MM.1S (cell line): ENCODE data around the gene PLSCR5.

ENCODE experiments used
- DNase-seq: peaks from one replicate; pipeline ENCODE4 v3.0.0-alpha.2; 2015
- H2AFZ ChIP-seq: fragments of 300-600 bp; sonication (generic); 2 replicates; pipeline ENCODE4 v1.6.0; 2016; ENCODE audit warnings: antibody characterized with exemption, low read length
- H3F3A ChIP-seq: fragments of 300-600 bp; sonication (generic); 2 replicates; pipeline ENCODE4 v1.6.1; 2016; ENCODE audit warnings: mild to moderate bottlenecking, antibody characterized with exemption, low read length, moderate library complexity, mixed read lengths; ENCODE audit not compliant: insufficient read depth
- H3K27ac ChIP-seq: fragments of 300-600 bp; sonication (generic); 2 replicates; pipeline ENCODE4 v1.5.1; 2016; ENCODE audit warnings: mild to moderate bottlenecking, low read length
- H3K27me3 ChIP-seq: fragments of 300-600 bp; sonication (generic); replicated peaks from 2 replicates; pipeline ENCODE4 v1.6.0; 2016; ENCODE audit warnings: low read length; ENCODE audit not compliant: insufficient read depth
- H3K36me3 ChIP-seq: fragments of 300-600 bp; sonication (generic); replicated peaks from 2 replicates; pipeline ENCODE4 v1.6.1; 2016; ENCODE audit warnings: mild to moderate bottlenecking, low read length, mixed read lengths; ENCODE audit not compliant: insufficient read depth
- H3K4me1 ChIP-seq: fragments of 300-600 bp; sonication (generic); 2 replicates; pipeline ENCODE4 v1.6.1; 2016; ENCODE audit warnings: low read length, mixed read lengths
- H3K4me2 ChIP-seq: fragments of 300-600 bp; sonication (generic); 2 replicates; pipeline ENCODE4 v1.6.0; 2016; ENCODE audit warnings: low read depth, low read length
- H3K4me3 ChIP-seq: fragments of 300-600 bp; sonication (generic); 2 replicates; pipeline ENCODE4 v1.5.1; 2016; ENCODE audit warnings: low read length, mixed read lengths
- H3K79me2 ChIP-seq: fragments of 300-600 bp; sonication (generic); 2 replicates; pipeline ENCODE4 v1.6.1; 2016; ENCODE audit warnings: mixed run types, low read length, mixed read lengths
- H3K9ac ChIP-seq: fragments of 300-600 bp; sonication (generic); 2 replicates; pipeline ENCODE4 v1.6.1; 2016; ENCODE audit warnings: low read length, mixed read lengths
- H3K9me2 ChIP-seq: fragments of 300-600 bp; sonication (generic); replicated peaks from 2 replicates; pipeline ENCODE4 v1.6.1; 2016; ENCODE audit warnings: mild to moderate bottlenecking, low read length, mixed read lengths; ENCODE audit not compliant: insufficient read depth
- H3K9me3 ChIP-seq: fragments of 300-600 bp; sonication (generic); replicated peaks from 2 replicates; pipeline ENCODE4 v1.6.1; 2016; ENCODE audit warnings: mild to moderate bottlenecking, low read length, mixed read lengths; ENCODE audit not compliant: insufficient read depth
- H4K20me1 ChIP-seq: fragments of 300-600 bp; sonication (generic); 2 replicates; pipeline ENCODE4 v1.6.1; 2016; ENCODE audit warnings: mild to moderate bottlenecking, low read length, moderate library complexity, mixed read lengths; ENCODE audit not compliant: insufficient read depth
- EZH2 ChIP-seq: fragments of 300-600 bp; sonication (generic); optimal IDR thresholded peaks from 2 replicates; pipeline ENCODE3; 2017; ENCODE audit warnings: low read depth, mild to moderate bottlenecking, antibody characterized with exemption, low read length, mixed read lengths
- EZH2phosphoT487 ChIP-seq: fragments of 300-600 bp; sonication (generic); IDR thresholded peaks from 2 replicates; pipeline ENCODE4 v1.6.1; 2018; ENCODE audit warnings: antibody characterized with exemption, low read length
- TF ChIP-seq, protein P1 (sequence below): fragments of 300-600 bp; sonication (generic); IDR thresholded peaks from 2 replicates; pipeline ENCODE4 v1.5.1; 2016; ENCODE audit warnings: antibody characterized with exemption, low read length, mixed read lengths

The PLSCR5 gene

DNA sequence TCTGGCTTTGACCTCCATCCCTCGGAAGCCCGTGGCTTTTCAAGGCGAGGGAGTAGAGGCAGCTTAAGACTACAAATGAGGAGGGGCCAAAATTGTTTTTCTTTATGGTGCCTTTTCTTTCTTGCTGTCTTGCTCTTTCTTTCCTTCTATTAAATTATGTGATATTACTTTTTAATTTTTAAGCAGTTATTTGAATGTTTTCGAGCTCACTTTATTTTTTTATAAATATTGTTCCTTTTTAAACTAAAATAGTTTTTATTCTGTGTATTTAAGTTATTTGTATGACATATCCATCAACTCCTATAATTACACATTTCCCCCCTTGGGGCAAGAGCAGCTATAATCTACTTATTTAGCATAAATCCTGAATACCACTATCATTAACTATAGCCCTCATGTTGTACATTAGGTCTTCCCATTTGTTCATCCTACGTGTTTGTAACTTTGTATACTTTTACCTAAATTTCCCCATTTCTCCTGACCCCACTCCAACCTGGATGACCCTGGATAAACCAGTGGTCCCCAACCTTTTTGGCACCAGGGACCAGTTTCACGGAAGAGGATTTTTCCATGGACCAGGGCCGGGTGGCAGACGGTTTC is 60.1 kb downstream of the PLSCR5 start:
- Histone ChIP-seq H3K9me3 (no peaks in the 10 kb centered on the region), H3F3A (peaks cover 41% of the 10 kb centered on the region), H3K4me2 (peak overlapping the region; percentile 50; the same call in 1 of the 2 replicates), H4K20me1 (no peaks in the 10 kb centered on the region), H3K36me3 (no peaks in the 10 kb centered on the region), H2AFZ (peak overlapping the region; percentile 81), H3K9ac (peak overlapping the region; percentile 77), H3K27ac (peak overlapping the region; percentile 69; the same call in 1 of the 2 replicates), H3K27me3 (no peaks in the 10 kb centered on the region), H3K4me1 (peaks cover 57% of the 10 kb centered on the region), H3K79me2 (peaks cover 39% of the 10 kb centered on the region), H3K4me3 (peak overlapping the region; percentile 69), H3K9me2 (no peaks in the 10 kb centered on the region)
- no peak for DNase-seq
- TF ChIP-seq, protein P1, sequence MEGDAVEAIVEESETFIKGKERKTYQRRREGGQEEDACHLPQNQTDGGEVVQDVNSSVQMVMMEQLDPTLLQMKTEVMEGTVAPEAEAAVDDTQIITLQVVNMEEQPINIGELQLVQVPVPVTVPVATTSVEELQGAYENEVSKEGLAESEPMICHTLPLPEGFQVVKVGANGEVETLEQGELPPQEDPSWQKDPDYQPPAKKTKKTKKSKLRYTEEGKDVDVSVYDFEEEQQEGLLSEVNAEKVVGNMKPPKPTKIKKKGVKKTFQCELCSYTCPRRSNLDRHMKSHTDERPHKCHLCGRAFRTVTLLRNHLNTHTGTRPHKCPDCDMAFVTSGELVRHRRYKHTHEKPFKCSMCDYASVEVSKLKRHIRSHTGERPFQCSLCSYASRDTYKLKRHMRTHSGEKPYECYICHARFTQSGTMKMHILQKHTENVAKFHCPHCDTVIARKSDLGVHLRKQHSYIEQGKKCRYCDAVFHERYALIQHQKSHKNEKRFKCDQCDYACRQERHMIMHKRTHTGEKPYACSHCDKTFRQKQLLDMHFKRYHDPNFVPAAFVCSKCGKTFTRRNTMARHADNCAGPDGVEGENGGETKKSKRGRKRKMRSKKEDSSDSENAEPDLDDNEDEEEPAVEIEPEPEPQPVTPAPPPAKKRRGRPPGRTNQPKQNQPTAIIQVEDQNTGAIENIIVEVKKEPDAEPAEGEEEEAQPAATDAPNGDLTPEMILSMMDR: no peak

DNA sequence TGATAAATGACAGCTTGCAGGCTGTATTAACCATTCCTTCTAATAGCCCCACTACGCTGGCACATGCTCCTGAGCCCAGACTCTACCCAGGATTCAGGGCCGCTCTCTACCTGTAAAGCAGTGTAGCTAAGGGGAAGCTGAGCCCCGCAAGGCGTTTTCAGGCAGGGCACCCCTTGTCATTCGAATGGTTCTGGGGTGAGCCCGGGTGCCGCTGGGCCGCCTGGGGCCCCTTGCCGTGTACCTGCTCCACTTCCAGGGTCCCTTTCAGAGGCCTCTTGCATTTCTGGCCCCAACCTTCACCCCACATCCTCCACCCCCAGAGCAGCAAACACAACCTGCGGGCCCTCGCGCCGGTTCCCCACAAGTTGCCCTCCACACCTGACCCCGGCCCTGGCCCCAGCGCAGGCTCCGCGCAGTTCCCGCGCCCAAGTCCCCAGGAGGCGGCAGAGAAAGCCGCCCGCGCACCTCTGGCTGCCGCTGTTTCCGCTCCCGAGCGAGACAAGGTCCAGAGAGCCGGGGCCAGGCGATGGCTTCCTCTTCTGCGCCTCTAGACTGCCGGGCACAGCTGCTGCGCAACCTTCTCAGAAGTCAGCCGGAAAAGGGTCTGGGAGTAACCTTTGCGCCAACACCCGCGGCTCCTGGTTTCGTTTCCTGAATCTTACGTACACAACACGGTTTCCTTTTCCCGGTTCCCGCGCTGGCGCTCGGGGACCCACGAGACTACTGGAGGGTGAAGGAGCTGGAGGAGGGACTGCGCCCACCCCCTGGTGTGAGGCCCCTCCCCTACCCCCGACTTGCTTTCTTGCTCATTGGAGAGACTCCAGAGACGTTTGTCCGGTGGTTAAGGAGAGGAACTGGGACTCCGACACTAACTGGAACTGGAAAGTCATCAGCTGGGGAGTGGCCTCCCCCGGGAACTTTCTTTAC is 60.9 kb downstream of the PLSCR5 start, which contains the start of gene PLSCR1:
TSS of gene PLSCR1 (minus strand) at position 606 of the 927 bp plus-strand sequence. CDS start 8,055 bp downstream, outside the sequence.
- Histone ChIP-seq H3K4me2 (peak within 1 kb of the TSS; percentile 50), H4K20me1 (no peaks in the 10 kb centered on the region), H3K4me3 (peak within 1 kb of the TSS; percentile 69), H2AFZ (peak within 1 kb of the TSS; percentile 81), H3F3A (peaks cover 41% of the 10 kb centered on the region), H3K27ac (peak within 1 kb of the TSS; percentile 69), H3K4me1 (peaks cover 59% of the 10 kb centered on the region), H3K79me2 (peaks cover 47% of the 10 kb centered on the region), H3K27me3 (no peaks in the 10 kb centered on the region), H3K9ac (peak within 1 kb of the TSS; percentile 77), H3K9me2 (no peaks in the 10 kb centered on the region), H3K9me3 (no peaks in the 10 kb centered on the region), H3K36me3 (no peaks in the 10 kb centered on the region)
- peak; percentile 89 for DNase-seq
- TF ChIP-seq EZH2: no peak
- TF ChIP-seq, protein P1: no peak
- no peak for TF ChIP-seq EZH2phosphoT487

DNA sequence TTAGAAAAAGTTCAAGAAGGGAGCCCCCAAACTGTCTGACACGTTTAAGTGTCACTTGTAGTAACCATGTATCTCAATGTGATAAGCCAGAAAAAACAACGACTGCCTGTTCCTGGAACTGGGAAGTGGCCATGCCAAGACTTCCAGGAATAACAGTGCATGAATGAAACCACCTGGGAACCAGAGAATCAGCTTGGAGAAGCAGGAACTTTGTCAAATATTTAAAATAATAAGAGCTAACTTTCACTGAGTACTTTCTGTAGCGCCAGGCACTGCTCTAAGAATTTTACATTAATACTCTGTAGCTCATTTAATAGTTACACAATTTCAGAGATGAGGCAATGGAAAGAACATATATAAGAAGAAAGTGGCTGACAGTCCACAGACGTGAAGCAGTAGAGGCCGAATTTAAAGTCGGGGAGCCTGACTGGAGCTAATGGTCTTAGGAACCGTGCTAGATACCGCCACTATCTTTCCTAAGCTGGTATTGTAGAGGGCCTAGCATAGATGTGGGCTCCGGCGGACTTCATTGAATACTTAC is 61.6 kb downstream of the PLSCR5 start:
- Histone ChIP-seq H3K4me2 (peak overlapping the region; percentile 50), H3K27ac (peak overlapping the region; percentile 69; the same call in 1 of the 2 replicates), H3K27me3 (no peaks in the 10 kb centered on the region), H4K20me1 (no peaks in the 10 kb centered on the region), H3K9me3 (no peaks in the 10 kb centered on the region), H3K9ac (peak overlapping the region; percentile 77; the same call in 1 of the 2 replicates), H2AFZ (peak overlapping the region; percentile 81; the same call in 1 of the 2 replicates), H3K36me3 (no peaks in the 10 kb centered on the region), H3F3A (peaks cover 41% of the 10 kb centered on the region), H3K4me1 (peaks cover 59% of the 10 kb centered on the region), H3K4me3 (peak overlapping the region; percentile 69), H3K9me2 (no peaks in the 10 kb centered on the region), H3K79me2 (peaks cover 53% of the 10 kb centered on the region)
- TF ChIP-seq, protein P1: no peak
- TF ChIP-seq EZH2phosphoT487 (no peak), EZH2 (no peak)
- DNase-seq: no peak
